Esophagus muscularis mucosa (tissue), 3 donors: Measurements from ENCODE around the gene LRRC61.

ENCODE experiments used
- CTCF ChIP-seq, 3 experiments: fragments of 200-600 bp in 2 of 3; fragments of 450-650 bp in 1 of 3; sonication (generic) in 2 of 3; IDR thresholded peaks; one replicate each; pipeline ENCODE4 v1.5.1; 2017 to 2019; ENCODE audit warnings: antibody characterized with exemption in 3 of 3, mild to moderate bottlenecking in 2 of 3, moderate library complexity in 1 of 3
- EP300 ChIP-seq: sonication (generic); formaldehyde crosslinking; IDR thresholded peaks from one replicate; pipeline ENCODE4 v1.6.1; 2017; ENCODE audit warnings: antibody characterized with exemption

GRCh38 chr7:150345012-150345411, 21.9 kb downstream of the LRRC61 start:
- TF ChIP-seq EP300 (no peak), CTCF (IDR thresholded peaks at IDR 0.05) (no peak)
